Measurements from ENCODE around the gene FOXP1. TPM values are rescaled to one million over a fixed set of nuclear protein-coding genes. Genes with fewer than 3 reads are reported as not detected.

FOXP1 gene
- total RNA-seq, 3 donors from 2014 or later, result 61.9 to 267 (median 146) TPM

DNA sequence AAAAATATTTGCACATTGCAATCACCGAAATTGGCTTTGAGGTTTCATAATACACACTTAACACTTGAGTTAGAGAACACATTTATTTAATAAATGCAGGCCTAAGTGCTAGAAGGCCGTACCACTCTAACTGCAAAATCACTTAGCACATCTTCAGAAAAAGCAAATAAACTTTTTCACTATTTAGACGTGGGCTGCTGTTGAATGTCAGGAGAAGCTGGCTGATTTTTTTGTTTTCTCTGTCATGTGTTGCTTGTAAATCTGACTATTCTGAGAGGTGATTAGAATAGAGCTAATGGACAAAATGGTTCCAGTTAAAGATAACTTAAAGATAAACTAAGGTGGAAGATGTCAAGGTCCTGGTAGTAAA, 265.1 kb downstream of the FOXP1 start:
- H3K4me3 ChIP-seq, result no peak overlapping the region
- H3K27ac ChIP-seq, result no peak overlapping the region
- no peaks in the 10 kb centered on the region for H3K4me1 ChIP-seq
- no peak for DNase-seq (ENCODE audit: low spot score in 2 of 2)
- no peaks in the 10 kb centered on the region for H3K9me3 ChIP-seq
- TF ChIP-seq, protein P1, sequence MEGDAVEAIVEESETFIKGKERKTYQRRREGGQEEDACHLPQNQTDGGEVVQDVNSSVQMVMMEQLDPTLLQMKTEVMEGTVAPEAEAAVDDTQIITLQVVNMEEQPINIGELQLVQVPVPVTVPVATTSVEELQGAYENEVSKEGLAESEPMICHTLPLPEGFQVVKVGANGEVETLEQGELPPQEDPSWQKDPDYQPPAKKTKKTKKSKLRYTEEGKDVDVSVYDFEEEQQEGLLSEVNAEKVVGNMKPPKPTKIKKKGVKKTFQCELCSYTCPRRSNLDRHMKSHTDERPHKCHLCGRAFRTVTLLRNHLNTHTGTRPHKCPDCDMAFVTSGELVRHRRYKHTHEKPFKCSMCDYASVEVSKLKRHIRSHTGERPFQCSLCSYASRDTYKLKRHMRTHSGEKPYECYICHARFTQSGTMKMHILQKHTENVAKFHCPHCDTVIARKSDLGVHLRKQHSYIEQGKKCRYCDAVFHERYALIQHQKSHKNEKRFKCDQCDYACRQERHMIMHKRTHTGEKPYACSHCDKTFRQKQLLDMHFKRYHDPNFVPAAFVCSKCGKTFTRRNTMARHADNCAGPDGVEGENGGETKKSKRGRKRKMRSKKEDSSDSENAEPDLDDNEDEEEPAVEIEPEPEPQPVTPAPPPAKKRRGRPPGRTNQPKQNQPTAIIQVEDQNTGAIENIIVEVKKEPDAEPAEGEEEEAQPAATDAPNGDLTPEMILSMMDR (IDR thresholded peaks at IDR 0.05), result no peak
- TF ChIP-seq POLR2AphosphoS5 (IDR thresholded peaks at IDR 0.05) (no peak), POLR2A (IDR thresholded peaks at IDR 0.05) (no peak)
- H3K36me3 ChIP-seq, result no peaks in the 10 kb centered on the region
- intact Hi-C loops (cut with DNase I; ENCODE audit: low total_unique reads), result no loop called here
- H3K27me3 ChIP-seq, result no peaks in the 10 kb centered on the region

DNA sequence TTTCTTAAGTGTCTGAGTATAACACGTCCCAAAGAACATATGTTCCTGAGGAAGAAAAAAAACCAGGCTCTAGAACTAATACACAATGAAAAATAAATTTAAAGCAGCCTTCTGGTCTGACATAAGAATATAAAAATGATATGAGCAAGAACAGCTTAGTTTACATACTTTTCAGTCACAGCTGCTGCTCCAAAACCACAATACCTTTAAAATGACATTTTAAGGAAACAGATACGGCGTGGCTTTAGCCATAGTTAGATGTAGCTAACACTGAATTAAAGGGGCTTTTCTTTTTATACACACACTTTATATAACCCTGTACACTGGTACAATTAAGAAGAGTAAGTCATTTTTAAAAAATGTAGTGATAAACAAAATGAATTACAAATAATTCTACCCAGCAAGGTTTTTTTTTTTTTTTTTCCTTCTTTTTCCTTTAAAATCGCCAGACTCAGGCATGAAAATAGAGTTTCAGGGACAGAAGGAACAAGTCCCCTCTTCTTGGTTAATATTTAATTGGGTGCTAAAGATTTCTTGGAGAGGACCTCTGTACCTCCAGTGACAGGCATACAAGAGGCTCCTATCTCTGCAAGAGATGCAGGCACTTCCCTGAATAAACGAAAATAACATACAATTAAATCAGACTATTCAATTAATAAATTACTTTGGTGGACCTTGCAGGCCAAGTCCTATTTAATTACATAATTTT, 265.6 kb downstream of the FOXP1 start:
- no peaks in the 10 kb centered on the region for H3K4me1 ChIP-seq
- TF ChIP-seq, protein P1 (IDR thresholded peaks at IDR 0.05), result no peak
- TF ChIP-seq POLR2AphosphoS5 (IDR thresholded peaks at IDR 0.05) (no peak), POLR2A (IDR thresholded peaks at IDR 0.05) (no peak)
- no peak for DNase-seq (ENCODE audit: low spot score in 2 of 2)
- intact Hi-C loops (cut with DNase I; ENCODE audit: low total_unique reads), result no loop called here
- H3K36me3 ChIP-seq, result no peaks in the 10 kb centered on the region
- H3K4me3 ChIP-seq, result no peak overlapping the region
- H3K27ac ChIP-seq, result no peak overlapping the region
- no peaks in the 10 kb centered on the region for H3K27me3 ChIP-seq
- no peaks in the 10 kb centered on the region for H3K9me3 ChIP-seq

DNA sequence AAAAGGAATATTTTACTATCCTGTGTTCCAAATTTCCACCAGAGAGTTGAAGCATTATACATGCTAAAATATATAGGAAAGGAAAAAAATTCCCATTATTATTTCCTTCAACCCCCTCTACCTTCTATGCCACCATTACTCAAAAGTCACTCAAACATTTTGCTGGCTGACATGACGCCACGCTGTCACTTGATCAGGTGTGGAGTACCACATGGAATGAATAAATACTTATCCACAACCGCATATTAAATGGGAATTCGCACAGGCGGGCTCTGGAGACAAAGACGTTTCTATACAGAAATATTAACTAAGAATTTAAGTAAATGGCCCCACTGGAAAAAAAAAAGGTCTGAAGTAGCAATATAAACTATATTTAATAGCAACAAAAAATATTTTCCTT, 266.4 kb downstream of the FOXP1 start:
- Histone ChIP-seq H3K27me3 (no peaks in the 10 kb centered on the region), H3K27ac (no peak overlapping the region), H3K9me3 (no peaks in the 10 kb centered on the region), H3K4me3 (no peak overlapping the region), H3K4me1 (no peaks in the 10 kb centered on the region), H3K36me3 (no peaks in the 10 kb centered on the region)
- intact Hi-C loops (cut with DNase I; ENCODE audit: low total_unique reads), result no loop called here
- no peak for DNase-seq (ENCODE audit: low spot score in 2 of 2)
- TF ChIP-seq, protein P1 (IDR thresholded peaks at IDR 0.05), result no peak
- TF ChIP-seq POLR2AphosphoS5 (IDR thresholded peaks at IDR 0.05) (no peak), POLR2A (IDR thresholded peaks at IDR 0.05) (no peak)

DNA sequence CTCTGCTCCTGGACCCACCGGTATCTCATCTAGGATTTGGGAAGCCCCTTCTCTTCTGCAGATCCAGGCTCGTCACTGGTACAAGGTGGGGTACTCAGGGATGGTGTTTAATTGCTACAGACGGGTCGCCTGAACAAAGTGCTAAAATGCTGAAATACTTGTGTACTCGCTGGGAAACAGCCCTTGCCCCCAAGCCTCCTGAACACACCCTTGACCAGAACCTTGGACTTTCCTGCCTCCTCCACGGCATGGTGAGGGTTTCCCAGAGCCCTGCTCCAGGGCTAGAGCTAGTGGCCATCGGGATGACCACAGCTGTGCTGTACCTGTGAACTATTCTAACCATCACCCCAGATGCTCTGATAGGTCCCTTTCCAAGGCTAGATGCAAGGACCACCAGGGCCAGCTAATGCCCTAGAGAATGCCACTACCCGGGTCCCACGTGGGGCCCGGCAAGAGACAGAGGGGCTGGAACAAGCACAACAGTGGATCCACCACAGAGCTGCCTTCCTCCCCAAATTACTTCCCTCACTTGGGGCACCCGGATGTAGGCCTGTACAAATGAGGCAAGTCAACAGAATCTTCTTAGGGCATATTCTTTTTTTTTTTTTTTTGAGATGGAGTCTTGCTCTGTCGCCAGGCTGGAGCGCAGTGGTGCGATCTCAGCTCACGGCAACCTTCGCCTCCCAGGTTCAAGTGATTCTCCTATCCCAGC, 267.3 kb downstream of the FOXP1 start:
- intact Hi-C loops (cut with DNase I; ENCODE audit: low total_unique reads), result no loop called here
- no peak for DNase-seq (ENCODE audit: low spot score in 2 of 2)
- Histone ChIP-seq H3K27me3 (no peaks in the 10 kb centered on the region), H3K4me1 (no peaks in the 10 kb centered on the region), H3K36me3 (no peaks in the 10 kb centered on the region), H3K27ac (no peak overlapping the region), H3K9me3 (no peaks in the 10 kb centered on the region), H3K4me3 (no peak overlapping the region)
- TF ChIP-seq POLR2AphosphoS5 (IDR thresholded peaks at IDR 0.05), result no peak
- TF ChIP-seq, protein P1 (IDR thresholded peaks at IDR 0.05), result no peak
- TF ChIP-seq POLR2A (IDR thresholded peaks at IDR 0.05), result no peak

DNA sequence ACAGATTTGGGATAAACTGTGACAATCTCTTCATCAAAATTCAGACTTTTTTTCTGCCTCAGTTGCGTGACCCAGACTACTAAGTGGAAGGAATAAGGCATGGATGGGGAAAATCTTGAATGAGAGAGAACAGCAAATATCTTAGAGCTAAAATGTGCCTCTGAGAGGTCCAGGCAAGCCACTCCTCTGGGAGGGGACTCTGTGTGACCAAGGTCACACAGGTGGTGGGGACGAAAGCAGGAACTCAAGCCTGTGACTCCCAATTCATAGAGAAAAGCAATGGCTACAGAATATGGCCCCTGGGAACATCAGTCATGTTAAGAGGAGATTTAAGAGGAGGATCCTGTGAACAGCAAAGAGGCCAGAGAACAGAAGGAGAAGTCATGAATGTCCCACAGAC, 268.1 kb downstream of the FOXP1 start:
- Histone ChIP-seq H3K27me3 (no peaks in the 10 kb centered on the region), H3K9me3 (no peaks in the 10 kb centered on the region), H3K27ac (no peak overlapping the region), H3K4me1 (no peaks in the 10 kb centered on the region), H3K4me3 (no peak overlapping the region), H3K36me3 (no peaks in the 10 kb centered on the region)
- DNase-seq (ENCODE audit: low spot score in 2 of 2), result no peak
- no peak for TF ChIP-seq POLR2A (IDR thresholded peaks at IDR 0.05)
- no peak for TF ChIP-seq POLR2AphosphoS5 (IDR thresholded peaks at IDR 0.05)
- TF ChIP-seq, protein P1 (IDR thresholded peaks at IDR 0.05), result no peak
- intact Hi-C loops (cut with DNase I; ENCODE audit: low total_unique reads), result no loop called here

Measured in breast epithelium (tissue), 4 donors.